ENCODE results near the gene CNPY1.

DNA sequence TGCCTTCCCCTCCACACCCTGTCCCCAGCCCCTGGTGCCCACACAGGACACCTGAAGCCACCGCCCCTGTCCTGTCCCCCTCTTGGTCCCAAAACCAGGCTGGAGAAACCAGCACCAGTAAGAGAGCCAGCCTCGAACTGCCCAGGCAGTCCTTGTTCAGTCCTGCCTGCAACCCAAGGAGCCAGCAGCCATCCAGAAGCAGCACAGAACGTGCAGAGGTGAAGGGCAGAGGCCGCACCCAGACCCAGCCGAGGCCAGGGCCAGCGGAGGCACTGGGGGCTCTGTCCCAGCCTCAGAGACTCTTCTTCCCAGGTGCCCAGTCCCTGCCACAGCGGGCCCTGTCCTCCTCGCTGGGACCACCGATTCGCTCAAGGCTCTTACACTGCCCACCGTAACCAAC, 23.3 kb upstream of the CNPY1 start:
- TF ChIP-seq, protein P1, sequence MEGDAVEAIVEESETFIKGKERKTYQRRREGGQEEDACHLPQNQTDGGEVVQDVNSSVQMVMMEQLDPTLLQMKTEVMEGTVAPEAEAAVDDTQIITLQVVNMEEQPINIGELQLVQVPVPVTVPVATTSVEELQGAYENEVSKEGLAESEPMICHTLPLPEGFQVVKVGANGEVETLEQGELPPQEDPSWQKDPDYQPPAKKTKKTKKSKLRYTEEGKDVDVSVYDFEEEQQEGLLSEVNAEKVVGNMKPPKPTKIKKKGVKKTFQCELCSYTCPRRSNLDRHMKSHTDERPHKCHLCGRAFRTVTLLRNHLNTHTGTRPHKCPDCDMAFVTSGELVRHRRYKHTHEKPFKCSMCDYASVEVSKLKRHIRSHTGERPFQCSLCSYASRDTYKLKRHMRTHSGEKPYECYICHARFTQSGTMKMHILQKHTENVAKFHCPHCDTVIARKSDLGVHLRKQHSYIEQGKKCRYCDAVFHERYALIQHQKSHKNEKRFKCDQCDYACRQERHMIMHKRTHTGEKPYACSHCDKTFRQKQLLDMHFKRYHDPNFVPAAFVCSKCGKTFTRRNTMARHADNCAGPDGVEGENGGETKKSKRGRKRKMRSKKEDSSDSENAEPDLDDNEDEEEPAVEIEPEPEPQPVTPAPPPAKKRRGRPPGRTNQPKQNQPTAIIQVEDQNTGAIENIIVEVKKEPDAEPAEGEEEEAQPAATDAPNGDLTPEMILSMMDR (IDR thresholded peaks at IDR 0.05), result no peak
- no peak for TF ChIP-seq POLR2A (IDR thresholded peaks at IDR 0.05; ENCODE audit: low read length)
- TF ChIP-seq MYC (IDR thresholded peaks at IDR 0.05; ENCODE audit: borderline replicate concordance, low read length), result no peak
- TF ChIP-seq EP300 (IDR thresholded peaks at IDR 0.05), result no peak
- no peak for TF ChIP-seq FOSB (CRISPR knock-in tag; IDR thresholded peaks at IDR 0.05)
- TF ChIP-seq RAD21 (conservative IDR thresholded peaks at IDR 0.05 in 1 of 2, IDR thresholded peaks at IDR 0.05 in 1 of 2), result no peak
- TF ChIP-seq, protein P2, sequence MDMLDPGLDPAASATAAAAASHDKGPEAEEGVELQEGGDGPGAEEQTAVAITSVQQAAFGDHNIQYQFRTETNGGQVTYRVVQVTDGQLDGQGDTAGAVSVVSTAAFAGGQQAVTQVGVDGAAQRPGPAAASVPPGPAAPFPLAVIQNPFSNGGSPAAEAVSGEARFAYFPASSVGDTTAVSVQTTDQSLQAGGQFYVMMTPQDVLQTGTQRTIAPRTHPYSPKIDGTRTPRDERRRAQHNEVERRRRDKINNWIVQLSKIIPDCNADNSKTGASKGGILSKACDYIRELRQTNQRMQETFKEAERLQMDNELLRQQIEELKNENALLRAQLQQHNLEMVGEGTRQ (IDR thresholded peaks at IDR 0.05), result no peak
- no peak for TF ChIP-seq CHD4 (IDR thresholded peaks at IDR 0.05; ENCODE audit: borderline replicate concordance)
